Stimulated activated CD4-positive, alpha-beta T cell treated with anti-CD3 and anti-CD28 coated beads, Interleukin-15, amount 100 ng/mL, for 48 hours (primary cell): ENCODE results near the gene DOCK9.

Source experiments
- DNase-seq, 2 donors: peaks; one replicate each; pipeline ENCODE4 v3.0.0-alpha.2; 2020; ENCODE audit warnings: low read depth in 2 of 2

Gene DOCK9

GRCh38 chr13:98886587-98887230, 91.2 kb downstream of the DOCK9 start:
- no peak for DNase-seq

GRCh38 chr13:98885600-98885999, 92.3 kb downstream of the DOCK9 start:
- no peak for DNase-seq

- DNase-seq, result no peak
Measured at GRCh38 chr13:98883998-98884397, 93.9 kb downstream of the DOCK9 start.

- no peak for DNase-seq
Measured at GRCh38 chr13:98881390-98881789, 96.5 kb downstream of the DOCK9 start.

GRCh38 chr13:98880677-98881076, 97.2 kb downstream of the DOCK9 start:
- no peak for DNase-seq

GRCh38 chr13:98879957-98880356, 97.9 kb downstream of the DOCK9 start:
- DNase-seq, result no peak

GRCh38 chr13:98879127-98879520, 98.7 kb downstream of the DOCK9 start:
- DNase-seq, result no peak

GRCh38 chr13:98878486-98879126, 99.3 kb downstream of the DOCK9 start:
- DNase-seq, result no peak

GRCh38 chr13:98877936-98878335, 99.9 kb downstream of the DOCK9 start:
- no peak for DNase-seq

GRCh38 chr13:98877466-98877865, 100.4 kb downstream of the DOCK9 start:
- DNase-seq, result no peak

- DNase-seq, result no peak
Measured at GRCh38 chr13:98875146-98875729, 102.6 kb downstream of the DOCK9 start.

GRCh38 chr13:98874029-98874397, 103.9 kb downstream of the DOCK9 start:
- no peak for DNase-seq

- no peak for DNase-seq
Measured at GRCh38 chr13:98873377-98874028, 104.4 kb downstream of the DOCK9 start.

GRCh38 chr13:98871727-98872126, 106.1 kb downstream of the DOCK9 start:
- DNase-seq, result no peak

- no peak for DNase-seq
Measured at GRCh38 chr13:98869408-98870090, 108.3 kb downstream of the DOCK9 start.

GRCh38 chr13:98868932-98869331, 108.9 kb downstream of the DOCK9 start:
- DNase-seq, result no peak

GRCh38 chr13:98866882-98867281, 111.0 kb downstream of the DOCK9 start:
- DNase-seq, result no peak

GRCh38 chr13:98860491-98860890, 117.4 kb downstream of the DOCK9 start:
- no peak for DNase-seq

- no peak for DNase-seq
Measured at GRCh38 chr13:98858191-98858590, 119.7 kb downstream of the DOCK9 start.

- no peak for DNase-seq
Measured at GRCh38 chr13:98856983-98857382, 120.9 kb downstream of the DOCK9 start.

GRCh38 chr13:98854448-98854847, 123.4 kb downstream of the DOCK9 start:
- no peak for DNase-seq

- DNase-seq, result peak; percentile 63 to 66
Measured at GRCh38 chr13:98853771-98854221, 124.1 kb downstream of the DOCK9 start.
